Neural progenitor cell (in vitro differentiated cells): ENCODE data around the gene KREMEN2. TPM values are rescaled to one million over a fixed set of nuclear protein-coding genes. Genes with fewer than 3 reads are reported as not detected.
"Not testable (repeated sequence)": the region's sequence is repeated elsewhere in the genome, so short reads cannot be mapped to it uniquely, and the experiment has no call there.

Experiments
- DNase-seq: peaks from one replicate; pipeline ENCODE4 v3.0.0-alpha.2; 2016; ENCODE audit warnings: low spot score
- H2AFZ ChIP-seq: fragments of 200-600 bp; sonication (generic); replicated peaks from 2 replicates; pipeline ENCODE4 v1.6.1; 2016; ENCODE audit warnings: antibody characterized with exemption
- H3F3A ChIP-seq: fragments of 200-600 bp; sonication (generic); 2 replicates; pipeline ENCODE4 v1.6.1; 2016; ENCODE audit warnings: antibody characterized with exemption, low read depth
- H3K27ac ChIP-seq: fragments of 200-600 bp; sonication (generic); 2 replicates; pipeline ENCODE4 v1.5.1; 2016; ENCODE audit warnings: mild to moderate bottlenecking
- H3K27me3 ChIP-seq: fragments of 200-600 bp; sonication (generic); 2 replicates; pipeline ENCODE4 v1.6.1; 2016; ENCODE audit warnings: mild to moderate bottlenecking, moderate library complexity
- H3K36me3 ChIP-seq: fragments of 200-600 bp; sonication (generic); 2 replicates; pipeline ENCODE4 v1.5.1; 2016
- H3K4me1 ChIP-seq: fragments of 200-600 bp; sonication (generic); 2 replicates; pipeline ENCODE4 v1.6.1; 2016; ENCODE audit warnings: mixed run types
- H3K4me2 ChIP-seq: fragments of 200-600 bp; sonication (generic); 2 replicates; pipeline ENCODE4 v1.6.1; 2016
- H3K4me3 ChIP-seq: fragments of 200-600 bp; sonication (generic); 2 replicates; pipeline ENCODE4 v1.5.1; 2016
- H3K79me2 ChIP-seq: fragments of 200-600 bp; sonication (generic); 2 replicates; pipeline ENCODE4 v1.6.1; 2016; ENCODE audit warnings: low read depth
- H3K9ac ChIP-seq: fragments of 200-600 bp; sonication (generic); 2 replicates; pipeline ENCODE4 v1.6.1; 2016
- H3K9me3 ChIP-seq: fragments of 200-600 bp; sonication (generic); 2 replicates; pipeline ENCODE4 v1.5.1; 2016; ENCODE audit warnings: low read depth
- H4K20me1 ChIP-seq: fragments of 200-600 bp; sonication (generic); 2 replicates; pipeline ENCODE4 v1.6.1; 2016; ENCODE audit warnings: low read depth
- H3K27ac Mint-ChIP-seq: 3 replicates; pipeline ENCODE4 v1.8.0; 2021; ENCODE audit warnings: mixed read lengths
- H3K27me3 Mint-ChIP-seq: 2 replicates; pipeline ENCODE4 v1.8.0; 2022; ENCODE audit warnings: low read depth, mild to moderate bottlenecking, inconsistent platforms, moderate library complexity, mixed read lengths; ENCODE audit not compliant: insufficient read depth
- H3K36me3 Mint-ChIP-seq: 3 replicates; pipeline ENCODE4 v1.8.0; 2021; ENCODE audit warnings: mixed read lengths
- H3K4me1 Mint-ChIP-seq: 3 replicates; pipeline ENCODE4 v1.8.0; 2021; ENCODE audit warnings: mixed read lengths
- H3K4me3 Mint-ChIP-seq: 3 replicates; pipeline ENCODE4 v1.8.0; 2021; ENCODE audit warnings: mild to moderate bottlenecking, moderate library complexity, mixed read lengths
- H3K9me3 Mint-ChIP-seq: 3 replicates; pipeline ENCODE4 v1.8.0; 2020; ENCODE audit warnings: mixed read lengths
- CTCF ChIP-seq: fragments of 200-600 bp; sonication (generic); IDR thresholded peaks from 2 replicates; pipeline ENCODE4 v1.5.1; 2017; ENCODE audit warnings: antibody characterized with exemption, mild to moderate bottlenecking
- EZH2 ChIP-seq: fragments of 200-600 bp; sonication (generic); IDR thresholded peaks from 2 replicates; pipeline ENCODE4 v1.6.1; 2017; ENCODE audit warnings: antibody characterized with exemption, mild to moderate bottlenecking, moderate library complexity
- EZH2phosphoT487 ChIP-seq: fragments of 200-600 bp; sonication (generic); IDR thresholded peaks from 2 replicates; pipeline ENCODE4 v1.6.1; 2017; ENCODE audit warnings: antibody characterized with exemption
- total RNA-seq: library from RNA; depleted of rRNA; stranded (reverse); fragments of >200 nt; gene quantifications from 2 replicates; pipeline ENCODE4 v1.2.3, GENCODE V29; 2015; ENCODE audit warnings: low replicate concordance

The KREMEN2 gene
- total RNA-seq, 1 donor from 2014 or later: 0.51 TPM

DNA sequence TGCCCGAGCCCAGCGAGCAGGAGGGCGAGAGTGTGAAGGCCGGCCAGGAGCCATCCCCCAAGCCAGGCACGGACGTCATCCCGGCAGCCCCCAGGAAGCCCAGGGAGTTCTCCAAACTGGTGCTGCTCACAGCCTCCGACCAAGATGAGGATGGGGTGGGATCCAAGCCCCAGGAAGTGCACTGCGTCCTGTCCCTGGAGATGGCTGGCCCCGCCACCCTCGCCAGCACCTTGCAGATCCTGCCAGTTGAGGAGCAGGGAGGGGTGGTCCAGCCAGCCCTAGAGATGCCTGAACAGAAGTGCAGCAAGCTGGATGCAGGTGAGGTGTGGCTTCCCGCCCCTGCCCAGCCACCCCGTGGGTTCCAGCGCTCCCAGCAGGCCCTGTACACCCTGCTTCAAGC lies 34.4 kb upstream of the KREMEN2 start:
- Histone ChIP-seq H3K9me3 (no peaks in the 10 kb centered on the region), H3K4me1 (peaks cover 19% of the 10 kb centered on the region), H3K27me3 (peaks cover 10% of the 10 kb centered on the region), H3K4me2 (no peak overlapping the region), H2AFZ (no peak overlapping the region), H3F3A (peaks cover 19% of the 10 kb centered on the region), H3K36me3 (no peaks in the 10 kb centered on the region), H4K20me1 (no peaks in the 10 kb centered on the region), H3K79me2 (no peaks in the 10 kb centered on the region), H3K27ac (no peak overlapping the region), H3K4me3 (no peak overlapping the region), H3K9ac (no peak overlapping the region)
- no peak for TF ChIP-seq EZH2
- no peak for TF ChIP-seq CTCF
- no peak for TF ChIP-seq EZH2phosphoT487
- peaks cover 7% of the 10 kb centered on the region for H3K36me3 Mint-ChIP-seq
- no peak overlapping the region for H3K4me3 Mint-ChIP-seq
- no peak for DNase-seq
- H3K4me1 Mint-ChIP-seq: peaks cover 23% of the 10 kb centered on the region
- peaks cover 3% of the 10 kb centered on the region for H3K27me3 Mint-ChIP-seq
- H3K9me3 Mint-ChIP-seq: no peaks in the 10 kb centered on the region
- H3K27ac Mint-ChIP-seq: no peak overlapping the region

GRCh38 chr16:2930236-2930635 lies 33.8 kb upstream of the KREMEN2 start:
- H3K9me3 ChIP-seq: no peaks in the 10 kb centered on the region

GRCh38 chr16:2931231-2931914 lies 32.7 kb upstream of the KREMEN2 start:
- not testable (repeated sequence) for H3K9ac ChIP-seq, H3K36me3 ChIP-seq, H2AFZ ChIP-seq

More at GRCh38 chr16:2930236-2930635, 33.8 kb upstream of the KREMEN2 start:
- H3K27ac Mint-ChIP-seq: no peak overlapping the region
- Histone ChIP-seq H2AFZ (no peak overlapping the region), H4K20me1 (no peaks in the 10 kb centered on the region), H3K79me2 (no peaks in the 10 kb centered on the region), H3K27ac (no peak overlapping the region), H3K27me3 (peaks cover 10% of the 10 kb centered on the region), H3F3A (peaks cover 18% of the 10 kb centered on the region), H3K9ac (no peak overlapping the region), H3K4me1 (peaks cover 19% of the 10 kb centered on the region), H3K36me3 (no peaks in the 10 kb centered on the region), H3K4me3 (no peak overlapping the region), H3K4me2 (no peak overlapping the region)
- no peak for DNase-seq
- peaks cover 3% of the 10 kb centered on the region for H3K27me3 Mint-ChIP-seq
- peaks cover 7% of the 10 kb centered on the region for H3K36me3 Mint-ChIP-seq
- H3K4me1 Mint-ChIP-seq: peaks cover 23% of the 10 kb centered on the region
- no peak overlapping the region for H3K4me3 Mint-ChIP-seq
- no peak for TF ChIP-seq CTCF
- TF ChIP-seq EZH2: no peak
- no peak for TF ChIP-seq EZH2phosphoT487
- no peaks in the 10 kb centered on the region for H3K9me3 Mint-ChIP-seq

DNA sequence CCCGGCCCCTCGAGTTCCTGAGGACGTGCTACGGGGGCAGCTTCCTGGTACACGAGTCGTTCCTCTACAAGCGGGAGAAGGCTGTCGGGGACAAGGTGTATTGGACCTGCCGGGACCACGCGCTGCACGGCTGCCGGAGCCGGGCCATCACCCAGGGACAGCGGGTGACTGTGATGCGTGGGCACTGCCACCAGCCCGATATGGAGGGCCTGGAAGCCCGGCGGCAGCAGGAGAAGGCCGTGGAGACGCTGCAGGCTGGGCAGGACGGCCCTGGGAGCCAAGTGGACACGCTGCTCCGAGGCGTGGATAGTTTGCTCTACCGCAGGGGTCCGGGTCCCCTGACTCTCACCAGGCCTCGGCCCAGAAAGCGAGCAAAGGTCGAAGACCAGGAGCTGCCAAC lies 30.9 kb upstream of the KREMEN2 start:
- H4K20me1 ChIP-seq: no peaks in the 10 kb centered on the region
- H3K27ac Mint-ChIP-seq: no peak overlapping the region
- no peaks in the 10 kb centered on the region for H3K9me3 Mint-ChIP-seq
- peaks cover 7% of the 10 kb centered on the region for H3K4me1 Mint-ChIP-seq
- no peak overlapping the region for H3K4me3 Mint-ChIP-seq
- no peak overlapping the region for H3K9ac ChIP-seq
- peaks cover 8% of the 10 kb centered on the region for H3K4me1 ChIP-seq
- H2AFZ ChIP-seq: no peak overlapping the region
- peaks cover 2% of the 10 kb centered on the region for H3F3A ChIP-seq
- no peaks in the 10 kb centered on the region for H3K79me2 ChIP-seq
- no peak overlapping the region for H3K4me2 ChIP-seq
- H3K4me3 ChIP-seq: no peak overlapping the region
- H3K36me3 ChIP-seq: no peaks in the 10 kb centered on the region
- no peaks in the 10 kb centered on the region for H3K27me3 ChIP-seq
- no peak overlapping the region for H3K27ac ChIP-seq
- H3K9me3 ChIP-seq: no peaks in the 10 kb centered on the region
- no peak for TF ChIP-seq EZH2phosphoT487
- peaks cover 7% of the 10 kb centered on the region for H3K36me3 Mint-ChIP-seq
- peaks cover 2% of the 10 kb centered on the region for H3K27me3 Mint-ChIP-seq
- no peak for DNase-seq

More at GRCh38 chr16:2931231-2931914, 32.7 kb upstream of the KREMEN2 start:
- not testable (repeated sequence) for H3K27me3 ChIP-seq, H3K27ac Mint-ChIP-seq, H4K20me1 ChIP-seq, H3K4me3 Mint-ChIP-seq, H3K79me2 ChIP-seq, DNase-seq, H3K4me2 ChIP-seq, H3K36me3 Mint-ChIP-seq, H3K9me3 ChIP-seq, H3K9me3 Mint-ChIP-seq, H3K27ac ChIP-seq, H3K27me3 Mint-ChIP-seq, H3K4me3 ChIP-seq
- H3K4me1 ChIP-seq: peaks cover 12% of the 10 kb centered on the region
- peaks cover 19% of the 10 kb centered on the region for H3K4me1 Mint-ChIP-seq
- peaks cover 12% of the 10 kb centered on the region for H3F3A ChIP-seq
